ENCODE data around the gene CCDC39. TPM values are rescaled to one million over a fixed set of nuclear protein-coding genes. Genes with fewer than 3 reads are reported as not detected.

CCDC39 gene
- total RNA-seq: not detected

DNA sequence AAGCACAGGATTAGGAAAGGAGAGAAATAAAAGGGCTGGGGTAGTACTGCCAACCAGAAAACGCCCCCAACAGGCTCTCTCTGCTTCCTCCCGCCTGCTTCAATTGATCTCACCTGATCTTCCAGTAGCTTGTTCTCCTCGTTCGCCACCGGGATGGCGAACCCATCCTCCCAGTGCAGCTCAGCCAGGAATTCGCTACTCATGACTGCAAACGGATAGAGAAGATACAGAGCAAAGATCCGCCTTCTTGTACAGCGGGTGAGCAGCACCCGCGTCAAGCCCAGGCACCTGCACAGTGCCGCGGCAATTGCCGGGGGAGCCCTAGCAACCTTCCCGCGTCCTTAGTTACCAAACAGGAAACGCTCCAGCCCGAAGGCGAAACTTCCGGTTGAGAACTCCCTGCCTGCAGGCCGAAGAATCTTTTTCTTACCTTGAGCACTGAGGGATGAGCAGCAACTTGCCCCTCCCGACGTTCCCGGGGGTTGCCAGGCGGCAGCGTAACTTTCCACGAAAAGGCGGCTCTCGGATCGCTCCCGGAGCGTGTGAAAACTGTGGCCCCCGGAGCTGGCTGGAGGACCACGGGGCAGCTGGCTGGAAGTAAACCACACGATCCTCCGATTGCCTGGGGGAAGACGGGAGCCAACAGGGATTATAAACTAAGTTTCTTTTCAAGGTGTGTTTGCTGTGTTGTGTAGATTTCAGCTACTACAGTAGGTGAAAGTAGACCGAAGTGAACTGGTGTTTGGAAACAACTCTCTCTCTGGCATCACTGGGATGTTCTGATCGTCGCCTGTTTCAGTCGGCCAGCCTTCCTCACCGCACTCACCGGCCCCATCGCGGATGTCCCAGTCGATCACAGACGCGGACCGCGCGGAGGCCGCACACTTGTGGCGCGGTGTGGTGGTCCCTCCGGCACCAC, at the start of gene CCDC39:
CCDC39 (minus strand) TSS at position 312 of the 919 bp plus-strand sequence; CDS start at position 203, 109 bp downstream.
- peak; percentile 10 to 29 (median 15) for DNase-seq (ENCODE audit: low read depth in 2 of 3, low spot score in 2 of 3)

DNA sequence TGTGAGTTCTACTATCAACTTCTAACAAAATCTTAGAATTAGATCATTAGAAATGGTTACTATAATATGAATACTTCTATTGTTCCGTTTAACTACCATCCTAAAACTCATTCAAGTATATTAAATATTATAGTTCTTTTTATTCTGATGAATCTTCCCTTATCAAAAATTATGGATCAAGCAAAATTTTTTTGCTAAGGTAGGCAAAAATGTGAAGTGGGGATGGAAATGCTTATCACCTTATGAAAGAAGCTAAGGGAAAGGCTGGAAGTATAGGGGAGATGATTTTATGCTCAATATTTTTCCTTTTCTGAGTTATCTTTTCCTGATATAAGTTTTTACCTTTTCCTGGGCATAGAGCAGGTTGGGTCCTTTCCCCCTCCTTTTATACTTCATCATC, 40.7 kb upstream of the CCDC39 start:
- DNase-seq (ENCODE audit: low read depth in 2 of 3, low spot score in 2 of 3): no peak

DNA sequence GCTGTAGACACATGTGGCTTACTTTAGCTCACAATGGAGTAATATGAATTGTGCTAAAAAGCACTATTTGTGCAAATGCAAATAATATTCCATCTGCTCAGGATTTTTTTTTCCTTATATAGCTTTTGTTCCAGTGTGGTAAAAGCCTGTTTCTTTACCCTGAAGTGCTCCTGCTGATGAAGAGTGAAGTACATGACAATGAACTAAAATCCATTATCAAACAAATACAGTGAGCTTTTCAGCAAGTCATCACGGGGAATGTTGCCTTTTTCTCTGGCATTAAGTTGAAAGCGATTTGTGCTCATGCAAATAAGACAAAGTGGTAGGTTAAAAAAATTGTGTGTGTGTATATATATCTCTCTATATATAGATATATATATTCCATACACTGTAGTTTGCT, 28.6 kb upstream of the CCDC39 start:
- DNase-seq (ENCODE audit: low read depth in 2 of 3, low spot score in 2 of 3): no peak

DNA sequence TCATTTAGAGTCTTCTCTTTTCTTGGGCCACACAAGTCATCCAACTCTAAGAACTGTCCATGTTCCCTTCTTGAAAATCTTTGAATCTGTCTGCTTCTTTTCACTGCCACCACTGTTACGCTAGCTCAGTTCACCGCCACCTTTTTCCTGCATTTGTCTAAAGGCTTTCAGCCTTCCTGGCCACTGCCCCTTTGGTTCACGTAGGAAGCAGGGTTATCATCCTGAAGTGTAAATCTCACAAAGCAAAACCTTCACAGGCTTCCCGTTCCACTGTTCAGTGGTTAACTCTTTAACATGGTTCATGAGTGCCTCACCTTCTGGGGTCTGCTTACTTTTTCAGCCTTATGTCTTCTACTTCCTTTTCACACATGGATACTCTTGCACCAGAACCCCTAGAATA, 26.3 kb upstream of the CCDC39 start:
- DNase-seq (ENCODE audit: low read depth in 2 of 3, low spot score in 2 of 3): no peak

DNA sequence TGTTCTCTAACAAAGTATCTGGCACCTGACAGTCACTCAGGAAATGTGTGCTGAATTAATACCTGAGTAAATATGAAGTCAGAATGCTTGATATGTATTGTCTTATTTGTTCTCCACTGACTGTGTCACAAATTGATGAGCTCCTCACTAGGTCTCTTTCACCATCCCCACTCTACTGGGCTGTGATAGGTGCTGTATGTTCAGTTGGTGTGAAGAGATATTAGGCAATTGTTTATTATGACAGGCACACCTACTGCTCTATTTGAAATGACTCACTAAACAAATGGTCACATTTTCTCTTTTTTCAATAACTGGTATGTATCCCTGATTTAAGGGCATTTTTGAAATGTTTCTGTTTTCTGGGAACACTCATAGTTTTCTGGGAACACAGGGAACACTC, 25.2 kb upstream of the CCDC39 start:
- DNase-seq (ENCODE audit: low read depth in 2 of 3, low spot score in 2 of 3): no peak

DNA sequence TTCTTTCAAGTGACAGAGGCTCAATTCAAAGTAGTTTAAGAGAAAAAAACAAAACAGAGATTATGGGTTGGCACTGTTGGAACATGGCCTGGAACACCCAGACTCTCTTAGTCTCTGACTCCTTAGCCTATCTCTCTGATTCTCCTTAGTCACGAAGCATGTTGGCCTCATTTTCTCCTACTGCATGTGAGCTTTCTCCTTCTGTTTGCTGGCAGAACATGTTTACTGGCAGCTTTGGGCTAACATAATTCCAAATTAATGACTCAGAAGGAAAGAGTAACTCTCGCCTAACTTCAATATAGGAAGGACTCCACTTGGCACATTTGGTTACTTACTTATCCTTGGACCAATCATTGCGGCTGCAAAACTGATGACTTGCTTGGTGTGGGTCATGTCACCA, 21.7 kb upstream of the CCDC39 start:
- DNase-seq (ENCODE audit: low read depth in 2 of 3, low spot score in 2 of 3): no peak

DNA sequence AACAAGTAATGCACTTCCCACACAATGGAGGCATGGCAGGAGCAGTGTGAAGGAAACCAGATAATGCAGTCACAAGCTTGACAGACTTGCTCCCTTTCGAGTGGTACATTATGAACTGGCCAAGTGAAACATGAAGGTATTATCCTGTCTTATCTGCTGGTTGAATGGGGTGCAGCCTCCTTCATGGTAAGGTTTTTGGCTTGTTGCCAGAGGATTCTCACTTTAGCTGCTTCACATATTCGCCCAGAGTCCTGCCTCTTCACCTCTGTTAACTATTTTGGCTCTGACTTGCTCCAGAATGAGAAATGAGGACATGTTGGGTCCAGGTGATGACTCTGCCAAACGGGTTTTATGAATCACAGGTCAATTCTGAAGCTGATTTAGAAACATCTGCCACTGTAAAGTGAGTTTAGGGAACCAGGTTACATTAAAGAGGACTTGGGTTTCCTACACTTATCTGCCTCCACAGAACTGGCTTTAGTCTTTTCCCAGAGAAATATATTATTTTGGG, 19.5 kb upstream of the CCDC39 start:
- no peak for DNase-seq (ENCODE audit: low read depth in 2 of 3, low spot score in 2 of 3)

DNA sequence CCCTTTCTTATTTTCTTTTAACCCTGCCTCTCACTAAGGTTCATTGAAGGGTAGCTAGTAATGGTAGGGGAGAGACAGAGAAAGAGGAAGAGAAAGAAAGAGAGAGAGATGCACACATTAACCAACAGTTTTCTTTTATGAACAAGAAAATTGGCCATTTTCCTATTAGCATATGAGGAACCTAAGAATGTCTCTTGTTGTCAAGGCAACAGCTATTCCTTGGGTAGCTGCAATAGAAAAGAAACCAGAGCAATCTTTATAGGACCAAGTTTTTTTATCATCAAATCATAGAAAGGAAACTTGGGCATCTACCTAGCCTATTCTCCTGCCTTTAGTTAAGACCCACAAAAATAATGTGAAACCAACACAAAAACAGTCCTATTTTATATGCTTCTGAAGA, 15.0 kb upstream of the CCDC39 start:
- DNase-seq (ENCODE audit: low read depth in 2 of 3, low spot score in 2 of 3): no peak

DNA sequence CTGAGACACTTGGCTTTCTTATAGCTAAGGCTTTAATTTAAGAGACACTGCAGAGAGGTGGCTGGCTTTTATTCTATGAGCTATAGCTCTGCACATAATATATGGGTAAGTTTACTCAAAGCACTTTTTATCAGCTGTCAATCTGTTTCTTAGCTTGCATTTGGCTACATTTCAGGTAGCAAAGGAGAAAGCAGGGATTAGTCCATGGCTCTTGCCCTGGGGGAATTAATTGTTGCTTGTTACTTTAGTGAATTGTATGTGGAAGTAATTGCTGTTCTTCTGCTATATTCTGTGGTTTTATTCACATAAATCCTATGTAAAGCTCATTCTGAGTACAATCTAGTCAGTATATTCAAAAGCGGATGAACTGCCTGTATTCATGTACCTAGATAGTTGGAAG, 14.4 kb upstream of the CCDC39 start:
- DNase-seq (ENCODE audit: low read depth in 2 of 3, low spot score in 2 of 3): no peak

DNA sequence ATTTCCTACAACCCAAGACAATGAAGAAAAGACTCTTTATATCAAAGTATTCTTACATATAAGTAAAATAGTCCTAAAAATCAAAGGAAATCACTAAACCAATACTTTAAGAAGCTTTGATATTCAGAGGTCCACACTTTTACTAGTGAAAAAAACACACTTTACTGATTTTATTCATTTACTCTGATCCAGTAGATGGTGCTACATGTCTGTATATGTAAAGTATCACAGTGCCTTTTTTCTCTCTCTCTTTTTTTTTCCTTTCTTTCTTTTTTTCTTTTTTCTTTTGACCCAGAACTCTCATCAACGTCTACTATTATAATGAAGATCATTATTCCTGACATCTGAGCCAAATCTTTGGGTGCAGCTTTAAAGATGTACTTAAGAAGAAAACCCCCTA, 10.8 kb upstream of the CCDC39 start:
- no peak for DNase-seq (ENCODE audit: low read depth in 2 of 3, low spot score in 2 of 3)

DNA sequence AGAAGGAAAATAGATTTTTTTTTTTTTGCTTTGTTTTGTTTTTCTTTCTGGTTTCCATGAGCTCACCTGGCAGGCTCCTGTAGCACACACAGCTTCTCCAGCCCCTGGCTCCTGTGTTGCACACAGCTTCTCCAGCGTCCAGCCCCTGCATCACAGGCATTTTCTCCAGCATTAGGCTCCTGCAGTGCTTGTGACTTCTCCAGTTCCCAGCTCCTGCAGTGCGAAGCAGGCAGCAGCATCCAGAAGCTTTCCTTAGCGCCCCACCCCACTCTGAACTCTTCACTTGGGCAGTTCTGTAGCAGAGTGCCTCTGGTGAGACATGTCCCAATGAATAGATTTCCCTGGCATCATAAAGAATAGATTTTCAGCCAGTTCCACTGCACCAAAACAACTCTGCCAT, 5.5 kb upstream of the CCDC39 start:
- no peak for DNase-seq (ENCODE audit: low read depth in 2 of 3, low spot score in 2 of 3)

DNA sequence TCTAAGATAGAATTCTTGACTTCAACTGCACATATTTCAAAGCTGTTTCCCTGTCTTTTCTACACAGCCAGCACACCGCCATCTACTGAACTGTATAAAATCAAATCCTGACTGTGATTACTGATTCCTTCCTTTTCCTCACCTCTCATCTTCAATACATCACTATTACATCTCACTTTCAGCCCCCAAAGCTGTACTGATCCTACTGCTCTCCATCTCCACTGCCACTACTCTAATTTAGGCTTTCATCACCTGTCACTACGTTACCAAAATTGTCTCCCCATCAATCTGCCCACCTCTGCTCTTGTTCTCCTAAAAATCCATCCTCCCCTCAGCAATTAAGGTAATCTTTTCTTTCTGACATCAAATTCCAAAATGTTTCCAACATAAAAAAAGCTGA, 4.5 kb upstream of the CCDC39 start:
- DNase-seq (ENCODE audit: low read depth in 2 of 3, low spot score in 2 of 3): no peak

DNA sequence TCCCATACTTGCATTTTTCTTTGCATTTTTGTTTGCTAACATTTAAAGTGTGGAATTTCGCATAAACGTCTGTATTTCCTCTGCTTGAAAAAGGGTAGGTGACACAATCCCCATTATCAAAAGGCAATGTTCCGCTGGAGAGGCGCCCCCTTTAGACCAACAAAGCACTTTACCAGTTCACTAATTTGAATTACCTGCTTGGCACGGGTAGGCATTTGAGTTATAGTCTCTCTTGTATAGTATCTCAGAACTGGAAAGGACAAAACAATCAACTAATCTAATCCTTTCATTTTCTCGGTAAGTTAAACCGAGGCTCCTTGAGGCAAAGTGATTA, 775 bp upstream of the CCDC39 start:
- peak in 2 of 3 donors; percentile 16 to 50 for DNase-seq (ENCODE audit: low read depth in 2 of 3, low spot score in 2 of 3)

DNA sequence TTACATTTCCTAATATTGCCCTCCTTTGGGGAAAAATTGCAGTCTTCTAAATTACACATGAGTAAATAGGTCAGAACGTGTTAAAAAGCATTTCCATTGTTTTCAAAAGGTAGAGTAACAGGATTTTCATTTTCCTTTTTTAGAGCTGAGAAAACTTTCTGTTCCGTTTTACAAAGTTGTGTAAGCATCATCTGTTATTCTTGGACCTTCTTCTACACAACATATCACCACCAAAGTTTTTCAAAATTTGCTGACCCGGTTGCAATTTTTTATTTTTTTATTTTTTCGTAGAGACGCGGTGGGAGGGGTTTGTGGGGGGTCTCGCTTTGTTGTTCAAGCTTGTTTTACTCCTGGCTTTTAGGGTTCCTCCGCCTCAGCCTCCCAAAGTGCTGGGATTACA, 1.1 kb downstream of the CCDC39 start:
- DNase-seq (ENCODE audit: low read depth in 2 of 3, low spot score in 2 of 3): peak in 1 of 3 donors; percentile 0

DNA sequence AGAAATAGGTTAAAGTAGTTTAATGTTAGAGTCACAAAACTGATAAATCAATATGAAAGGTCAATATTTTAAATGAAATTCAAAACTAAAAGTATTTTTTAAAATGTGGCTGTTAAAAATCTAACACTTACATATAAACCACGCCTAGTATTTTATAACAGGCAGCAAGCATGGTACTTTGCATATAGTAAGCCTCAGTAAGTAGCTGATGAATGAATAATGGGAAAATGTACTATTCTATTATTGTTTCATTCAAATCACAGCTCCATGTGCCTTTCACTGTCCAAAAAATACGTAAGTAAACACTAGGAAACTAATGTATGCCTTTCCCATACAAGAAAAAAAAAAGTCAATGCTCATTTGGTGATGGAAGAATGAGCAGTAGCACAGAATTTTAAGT, 17.8 kb downstream of the CCDC39 start:
- no peak for DNase-seq (ENCODE audit: low read depth in 2 of 3, low spot score in 2 of 3)

DNA sequence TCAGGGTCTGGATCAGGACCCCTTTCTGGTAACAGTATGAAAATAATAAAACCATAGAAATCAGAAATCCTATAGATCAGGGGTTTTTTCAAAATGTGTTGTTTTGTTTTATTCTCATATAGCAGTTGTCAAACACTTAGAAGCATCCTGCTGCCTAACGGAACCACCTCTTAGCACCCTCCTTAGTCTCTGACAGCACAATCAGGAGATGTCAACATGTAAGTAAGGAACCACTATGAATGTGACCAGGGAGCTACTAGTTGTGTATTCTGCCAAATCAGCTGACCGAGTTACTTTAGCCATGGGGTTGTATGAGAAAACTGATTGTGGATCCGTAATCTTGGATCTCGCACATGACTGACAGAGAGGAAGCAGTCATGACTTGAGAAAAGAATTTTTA, 22.2 kb downstream of the CCDC39 start:
- no peak for DNase-seq (ENCODE audit: low read depth in 2 of 3, low spot score in 2 of 3)

DNA sequence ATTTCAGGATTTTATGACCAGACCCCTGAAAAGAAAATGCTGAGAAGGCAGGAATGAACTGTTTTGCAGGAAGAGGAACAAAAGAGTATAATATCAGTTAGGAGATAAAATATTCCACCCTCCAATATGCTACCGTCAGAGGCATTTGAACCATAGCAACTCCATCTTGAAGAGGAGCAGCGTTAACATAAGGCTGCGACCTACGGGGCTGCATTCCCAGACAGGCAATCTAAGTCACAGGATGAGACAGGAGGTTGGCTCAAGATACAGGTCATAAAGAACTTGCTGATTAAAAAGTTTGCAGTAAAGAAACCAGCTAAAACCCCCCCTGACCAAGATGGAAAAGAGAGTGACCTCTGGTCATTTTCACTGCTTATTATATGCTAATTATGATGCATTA, 22.9 kb downstream of the CCDC39 start:
- DNase-seq (ENCODE audit: low read depth in 2 of 3, low spot score in 2 of 3): no peak

DNA sequence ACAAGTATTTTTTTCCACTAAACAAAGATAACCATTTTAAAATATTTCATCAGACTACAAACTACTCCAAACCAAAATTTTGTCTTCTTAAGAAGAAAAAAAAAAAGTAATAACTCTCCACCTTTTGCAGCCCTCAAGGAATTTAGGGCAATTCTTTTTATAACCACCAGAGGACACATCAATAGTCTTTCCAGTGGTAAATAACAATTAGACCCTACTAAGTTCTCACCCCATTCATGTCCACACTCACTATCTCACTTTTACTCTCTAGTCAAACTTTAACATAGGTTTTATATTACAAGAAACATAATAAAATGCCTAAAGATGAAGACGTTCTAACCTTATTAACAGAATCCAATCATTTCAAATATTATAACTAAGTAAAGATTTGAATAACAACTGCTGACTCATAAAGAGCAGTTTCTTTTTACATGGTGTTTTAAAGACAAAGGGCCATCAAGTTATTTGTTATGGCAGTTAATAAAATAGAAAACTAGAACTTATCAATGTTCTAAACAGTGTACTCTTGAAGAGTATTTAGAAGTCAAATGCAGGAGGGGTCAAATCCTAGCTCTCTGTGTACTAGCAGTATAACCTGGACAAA, 33.0 kb downstream of the CCDC39 start:
- DNase-seq (ENCODE audit: low read depth in 2 of 3, low spot score in 2 of 3): no peak

DNA sequence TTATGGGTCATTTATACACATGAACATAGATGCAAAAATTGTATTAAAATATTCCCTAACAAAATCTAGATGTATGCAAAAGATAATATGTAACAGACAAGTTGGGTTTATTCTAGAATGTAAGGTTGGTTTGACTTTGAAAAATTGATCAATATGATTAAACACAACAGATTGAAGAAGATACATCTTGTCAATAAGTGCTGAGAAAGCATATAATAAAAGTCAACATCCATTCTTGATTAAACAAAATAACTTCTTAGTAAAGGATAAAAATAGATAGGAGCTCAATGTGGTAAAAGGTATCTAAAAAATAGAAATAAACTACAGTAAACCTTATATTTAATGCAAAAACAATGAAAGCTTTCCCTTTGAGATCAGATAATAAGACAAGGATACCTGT, 38.3 kb downstream of the CCDC39 start:
- no peak for DNase-seq (ENCODE audit: low read depth in 2 of 3, low spot score in 2 of 3)

DNA sequence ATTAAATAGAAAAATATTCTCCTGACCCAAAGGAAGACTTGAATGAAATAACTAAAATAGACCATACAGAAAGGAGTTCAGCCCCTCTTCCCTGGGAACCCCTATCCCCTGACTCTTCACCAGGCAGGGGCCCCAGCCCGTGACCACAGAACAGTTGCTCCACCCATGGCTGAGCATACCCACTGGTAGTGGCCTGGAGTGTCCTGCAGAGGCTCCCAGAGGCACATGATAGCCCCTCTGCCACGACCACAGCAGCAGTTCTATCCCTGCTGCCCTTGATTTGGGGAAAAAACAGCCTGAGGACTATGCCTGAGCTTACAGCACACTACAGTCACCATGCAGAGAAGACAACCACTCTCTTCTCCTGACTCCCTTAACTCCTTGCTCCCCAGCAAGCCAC, 45.6 kb downstream of the CCDC39 start:
- DNase-seq (ENCODE audit: low read depth in 2 of 3, low spot score in 2 of 3): no peak

DNA sequence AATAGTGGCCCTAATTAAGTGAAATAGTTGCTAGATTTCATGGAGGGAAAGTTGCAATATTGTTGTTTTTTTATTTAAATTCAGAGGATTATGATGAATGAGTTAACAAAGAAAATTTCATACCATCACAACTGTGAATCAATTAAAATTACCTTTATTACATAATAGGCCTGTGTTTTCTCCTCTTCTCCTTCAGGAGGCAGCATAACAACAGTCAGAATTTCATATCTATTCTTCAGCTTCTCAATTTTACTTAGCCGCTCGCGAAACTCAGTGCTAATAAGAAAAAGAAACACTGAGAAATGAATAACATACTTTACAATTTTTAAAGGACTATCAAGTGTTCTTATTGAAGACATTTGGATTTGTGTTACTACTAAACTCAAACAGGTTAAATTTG, 48.0 kb downstream of the CCDC39 start:
- no peak for DNase-seq (ENCODE audit: low read depth in 2 of 3, low spot score in 2 of 3)

DNA sequence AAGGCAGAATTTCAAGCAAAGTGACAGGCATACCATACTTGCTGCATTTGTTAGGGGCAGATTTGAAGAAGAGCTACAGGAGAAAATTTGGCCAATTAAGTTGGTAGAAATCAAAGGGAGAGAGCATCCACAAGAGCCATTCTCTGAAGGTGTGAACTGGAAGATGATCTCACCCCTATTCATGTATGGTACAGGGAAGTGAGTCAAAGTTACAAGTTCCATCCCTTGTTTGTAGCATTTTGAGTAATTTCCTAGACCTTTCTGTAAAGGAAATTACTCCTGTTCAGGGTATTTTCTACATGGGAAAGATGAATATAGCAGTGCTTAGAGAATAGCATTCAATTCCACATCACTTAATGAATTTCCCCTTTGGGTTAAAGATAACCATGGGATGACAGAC, 48.9 kb downstream of the CCDC39 start:
- no peak for DNase-seq (ENCODE audit: low read depth in 2 of 3, low spot score in 2 of 3)

All from hematopoietic multipotent progenitor cell (in vitro differentiated cells).